Tibial nerve (tissue), 3 donors: ENCODE results near the gene RPLP2.
A peak's percentile ranks its signal among the peaks of the same experiment; 100 is the strongest.

Experiments
- POLR2A ChIP-seq, 2 donors: fragments of 450-650 bp; IDR thresholded peaks; one replicate each; pipeline ENCODE4 v1.6.1; 2017; ENCODE audit warnings: antibody characterized with exemption in 2 of 2, mild to moderate bottlenecking in 2 of 2, moderate library complexity in 2 of 2
- TF ChIP-seq, protein P1 (sequence below), 5 experiments: fragments of 200-600 bp in 3 of 5; fragments of 450-650 bp in 2 of 5; sonication (generic) in 3 of 5; IDR thresholded peaks; one replicate each; pipeline ENCODE4 v1.5.1; 2016 to 2019; ENCODE audit warnings: antibody characterized with exemption in 5 of 5, mild to moderate bottlenecking in 3 of 5, moderate library complexity in 2 of 5

DNA sequence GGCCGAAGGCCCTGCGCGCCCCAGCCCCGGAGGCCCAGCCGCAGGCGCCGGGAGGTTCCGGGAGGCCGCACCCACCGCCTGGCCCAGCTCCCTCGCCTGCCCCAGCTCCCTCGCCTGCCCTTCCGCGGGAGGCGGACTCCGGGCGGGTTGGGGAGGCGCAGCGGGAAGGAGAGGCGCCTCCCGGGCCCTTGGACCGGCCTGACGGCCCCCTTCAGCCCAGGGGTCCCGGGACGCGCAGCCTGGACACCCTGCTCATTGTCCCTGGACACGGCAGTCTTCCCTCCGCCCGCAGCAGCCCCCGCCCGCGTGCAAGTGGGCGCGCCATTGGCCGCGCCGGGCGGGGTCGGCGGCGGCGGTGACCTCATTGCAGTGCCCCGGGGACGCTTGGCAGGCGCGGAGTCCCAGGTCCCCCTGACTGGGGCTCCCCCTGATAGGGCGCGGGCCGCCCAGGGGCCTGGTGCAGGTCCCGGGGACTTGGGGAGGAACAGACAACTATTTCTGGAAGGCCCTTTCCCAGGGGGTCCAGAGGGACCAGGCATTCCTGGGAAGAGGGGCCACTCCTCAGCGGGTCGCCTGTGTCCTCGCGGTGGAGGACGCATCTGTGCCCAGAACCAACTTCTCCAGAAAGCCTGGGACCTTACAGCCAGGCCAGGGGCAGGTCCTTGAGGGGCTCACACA lies 23.5 kb downstream of the RPLP2 start:
- TF ChIP-seq, protein P1, sequence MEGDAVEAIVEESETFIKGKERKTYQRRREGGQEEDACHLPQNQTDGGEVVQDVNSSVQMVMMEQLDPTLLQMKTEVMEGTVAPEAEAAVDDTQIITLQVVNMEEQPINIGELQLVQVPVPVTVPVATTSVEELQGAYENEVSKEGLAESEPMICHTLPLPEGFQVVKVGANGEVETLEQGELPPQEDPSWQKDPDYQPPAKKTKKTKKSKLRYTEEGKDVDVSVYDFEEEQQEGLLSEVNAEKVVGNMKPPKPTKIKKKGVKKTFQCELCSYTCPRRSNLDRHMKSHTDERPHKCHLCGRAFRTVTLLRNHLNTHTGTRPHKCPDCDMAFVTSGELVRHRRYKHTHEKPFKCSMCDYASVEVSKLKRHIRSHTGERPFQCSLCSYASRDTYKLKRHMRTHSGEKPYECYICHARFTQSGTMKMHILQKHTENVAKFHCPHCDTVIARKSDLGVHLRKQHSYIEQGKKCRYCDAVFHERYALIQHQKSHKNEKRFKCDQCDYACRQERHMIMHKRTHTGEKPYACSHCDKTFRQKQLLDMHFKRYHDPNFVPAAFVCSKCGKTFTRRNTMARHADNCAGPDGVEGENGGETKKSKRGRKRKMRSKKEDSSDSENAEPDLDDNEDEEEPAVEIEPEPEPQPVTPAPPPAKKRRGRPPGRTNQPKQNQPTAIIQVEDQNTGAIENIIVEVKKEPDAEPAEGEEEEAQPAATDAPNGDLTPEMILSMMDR (IDR thresholded peaks at IDR 0.05), result peak in 1 of 5 experiments; percentile 4
- TF ChIP-seq POLR2A (IDR thresholded peaks at IDR 0.05), result peak in 1 of 2 donors; percentile 28
